Peyer's patch (tissue), 4 donors: ENCODE data around the gene NOX4. TPM values are rescaled to one million over a fixed set of nuclear protein-coding genes. Genes with fewer than 3 reads are reported as not detected.
A peak's percentile ranks its signal among the peaks of the same experiment; 100 is the strongest.
"Not testable (repeated sequence)": the region's sequence is repeated elsewhere in the genome, so short reads cannot be mapped to it uniquely, and the experiment has no call there.

Experiments
- DNase-seq, 3 donors: peaks; one replicate each; pipeline ENCODE4 v3.0.0-alpha.2; 2017 to 2019
- H3K27ac ChIP-seq, 4 donors: fragments of 200-600 bp; sonication (generic); one replicate each; pipeline ENCODE4 v1.5.1; 2016 to 2019
- H3K27me3 ChIP-seq, 2 donors: fragments of 200-600 bp; sonication (generic); one replicate each; pipeline ENCODE4 v1.5.1; 2019
- H3K36me3 ChIP-seq, 3 donors: fragments of 200-600 bp; sonication (generic); one replicate each; pipeline ENCODE4 v1.5.1; 2016 to 2019
- H3K4me1 ChIP-seq, 4 donors: fragments of 200-600 bp; sonication (generic); one replicate each; pipeline ENCODE4 v1.5.1; 2016 to 2019
- H3K4me3 ChIP-seq, 4 donors: fragments of 200-600 bp; sonication (generic); 1 replicate in 3 of 4; 2 replicates in 1 of 4; pipeline ENCODE4 v1.5.1; 2016 to 2019; ENCODE audit warnings: mild to moderate bottlenecking in 1 of 4
- H3K9me3 ChIP-seq, 4 donors: fragments of 200-600 bp; sonication (generic); one replicate each; pipeline ENCODE4 v1.5.1; 2016 to 2019; ENCODE audit warnings: mild to moderate bottlenecking in 1 of 4
- CTCF ChIP-seq, 6 experiments: fragments of 450-650 bp in 4 of 6; fragments of 200-600 bp in 2 of 6; sonication (generic) in 1 of 6; IDR thresholded peaks; one replicate each; pipeline ENCODE4 v1.5.1; 2017 to 2019; ENCODE audit warnings: antibody characterized with exemption in 6 of 6, mild to moderate bottlenecking in 3 of 6, moderate library complexity in 1 of 6
- POLR2A ChIP-seq, 2 donors: fragments of 450-650 bp; IDR thresholded peaks; one replicate each; pipeline ENCODE4 v1.5.1; 2017; ENCODE audit warnings: antibody characterized with exemption in 2 of 2, mild to moderate bottlenecking in 2 of 2, moderate library complexity in 2 of 2
- total RNA-seq, 4 donors: library from RNA; depleted of rRNA; stranded (reverse); fragments of >200 nt; gene quantifications; one replicate each; pipeline ENCODE4 v1.1.0, GENCODE V29; 2016

NOX4 gene
- total RNA-seq, 4 donors from 2014 or later: 0.80 to 2.5 TPM; not detected in 2

- H3K27ac ChIP-seq: not testable (repeated sequence)
These were observed 157.5 kb downstream of the NOX4 start for GRCh38 chr11:89333704-89334103.

GRCh38 chr11:89331940-89332339 lies 159.2 kb downstream of the NOX4 start:
- DNase-seq, H3K9me3 ChIP-seq, H3K4me1 ChIP-seq, H3K36me3 ChIP-seq, H3K27ac ChIP-seq, H3K4me3 ChIP-seq, H3K27me3 ChIP-seq: not testable (repeated sequence)

More at GRCh38 chr11:89333704-89334103, 157.5 kb downstream of the NOX4 start:
- H3K4me1 ChIP-seq, DNase-seq, H3K36me3 ChIP-seq, H3K27me3 ChIP-seq, H3K9me3 ChIP-seq, H3K4me3 ChIP-seq: not testable (repeated sequence)
- TF ChIP-seq CTCF (IDR thresholded peaks at IDR 0.05): peak in 2 of 6 experiments; percentile 22 to 24

- Histone ChIP-seq H3K9me3 (no peaks in the 10 kb centered on the region), H3K36me3 (no peaks in the 10 kb centered on the region), H3K27ac (no peak overlapping the region), H3K4me1 (no peaks in the 10 kb centered on the region), H3K4me3 (no peak overlapping the region), H3K27me3 (no peaks in the 10 kb centered on the region)
- no peak for TF ChIP-seq POLR2A (IDR thresholded peaks at IDR 0.05)
- TF ChIP-seq CTCF (IDR thresholded peaks at IDR 0.05): no peak
- DNase-seq: no peak
These were observed 163.3 kb downstream of the NOX4 start for GRCh38 chr11:89327885-89328284.

DNA sequence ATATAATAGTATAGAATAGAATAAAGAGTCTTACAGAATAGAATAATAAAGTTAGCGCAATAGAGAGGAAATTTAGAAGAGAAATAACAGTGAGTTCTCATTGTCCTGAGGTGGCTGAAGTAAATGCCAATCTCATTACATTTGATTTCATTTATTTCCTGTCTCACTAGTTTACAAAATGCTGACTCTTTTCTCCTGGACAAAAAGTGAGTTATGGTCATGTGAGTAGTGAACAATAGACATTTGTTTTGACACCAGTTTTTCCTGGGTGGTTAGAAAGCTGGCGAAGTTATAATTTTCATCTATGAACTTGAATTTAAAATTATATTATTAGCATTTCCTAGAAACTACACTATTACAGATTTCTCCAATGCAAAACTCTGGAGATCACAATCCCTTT lies 169.8 kb downstream of the NOX4 start:
- Histone ChIP-seq H3K4me3 (no peak overlapping the region), H3K36me3 (no peaks in the 10 kb centered on the region), H3K9me3 (no peaks in the 10 kb centered on the region), H3K4me1 (no peaks in the 10 kb centered on the region), H3K27me3 (no peaks in the 10 kb centered on the region), H3K27ac (no peak overlapping the region)
- TF ChIP-seq POLR2A (IDR thresholded peaks at IDR 0.05) (no peak), CTCF (IDR thresholded peaks at IDR 0.05) (no peak)
- DNase-seq: no peak

DNA sequence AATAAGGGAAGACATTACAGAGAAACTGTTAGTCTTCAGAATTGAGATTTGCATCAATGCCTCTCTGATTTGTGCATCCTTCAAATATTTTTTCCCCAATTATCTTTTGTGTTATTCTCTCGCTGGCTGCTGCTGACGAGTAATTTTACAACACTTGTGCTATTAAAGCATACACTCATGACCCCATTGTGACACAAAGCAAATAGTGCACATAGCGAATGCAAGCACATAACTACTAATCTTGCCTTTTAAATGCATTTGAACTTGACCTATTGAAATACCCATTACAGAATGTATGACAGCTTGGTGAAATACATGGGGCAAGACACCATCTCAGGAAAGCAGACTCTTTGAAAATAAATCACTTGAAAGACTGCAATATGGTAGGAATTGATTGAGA lies 180.6 kb downstream of the NOX4 start:
- not testable (repeated sequence) for H3K9me3 ChIP-seq, DNase-seq, H3K4me3 ChIP-seq, H3K36me3 ChIP-seq, H3K27ac ChIP-seq, H3K27me3 ChIP-seq, H3K4me1 ChIP-seq

DNA sequence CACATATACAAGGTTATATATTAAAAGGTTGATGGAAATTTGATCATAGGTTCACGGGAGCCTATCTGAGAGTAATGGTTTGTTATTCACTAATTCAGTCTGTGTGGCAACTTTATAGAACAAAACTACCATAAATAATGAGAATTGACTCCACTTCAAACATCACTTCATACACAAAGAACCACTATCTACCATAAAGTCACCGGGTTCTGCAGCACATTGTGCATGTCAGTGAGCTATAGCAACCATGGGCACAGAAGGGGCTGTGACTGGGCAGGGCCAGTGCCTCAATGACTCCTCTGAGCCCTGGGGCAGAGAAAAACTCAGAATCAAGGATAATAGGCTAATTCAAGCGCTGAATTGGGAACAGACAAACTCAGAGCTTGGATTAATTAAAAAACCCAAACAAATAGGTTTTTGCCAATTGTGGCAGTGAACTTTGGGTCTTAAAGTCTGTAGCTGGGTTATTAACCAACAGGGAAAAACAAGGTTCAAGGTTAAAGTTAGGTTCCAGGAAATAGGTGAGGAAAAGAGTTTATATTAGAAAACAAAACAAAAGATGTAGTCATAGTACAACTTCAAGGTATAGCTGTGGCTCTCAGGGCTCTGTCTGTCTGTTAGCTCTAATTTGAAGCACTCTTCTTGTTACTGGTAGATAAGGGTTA lies 181.7 kb downstream of the NOX4 start:
- not testable (repeated sequence) for H3K36me3 ChIP-seq, H3K27me3 ChIP-seq, H3K27ac ChIP-seq, H3K4me1 ChIP-seq, H3K9me3 ChIP-seq, H3K4me3 ChIP-seq, DNase-seq

DNA sequence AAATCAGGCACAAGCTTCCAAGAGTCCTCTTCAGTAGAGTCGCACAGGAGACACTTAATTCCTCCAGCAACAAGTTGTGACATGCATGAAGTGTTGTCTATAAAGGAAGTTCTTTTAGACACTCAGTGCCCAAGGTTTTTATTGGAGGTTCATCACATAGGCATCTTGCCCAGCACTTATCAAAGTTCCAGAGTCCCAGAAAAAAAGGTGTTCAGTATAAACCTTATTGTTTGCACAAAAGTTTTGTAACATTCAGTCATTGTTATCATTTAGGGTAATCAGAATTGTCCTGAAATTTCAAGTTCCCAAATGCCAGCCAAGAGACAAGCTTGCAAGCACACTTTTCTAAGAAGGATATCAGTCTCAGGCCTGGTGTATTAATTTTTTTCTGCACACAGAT lies 182.9 kb downstream of the NOX4 start:
- H3K36me3 ChIP-seq, DNase-seq, H3K27me3 ChIP-seq, H3K9me3 ChIP-seq, H3K27ac ChIP-seq, H3K4me3 ChIP-seq, H3K4me1 ChIP-seq: not testable (repeated sequence)

DNA sequence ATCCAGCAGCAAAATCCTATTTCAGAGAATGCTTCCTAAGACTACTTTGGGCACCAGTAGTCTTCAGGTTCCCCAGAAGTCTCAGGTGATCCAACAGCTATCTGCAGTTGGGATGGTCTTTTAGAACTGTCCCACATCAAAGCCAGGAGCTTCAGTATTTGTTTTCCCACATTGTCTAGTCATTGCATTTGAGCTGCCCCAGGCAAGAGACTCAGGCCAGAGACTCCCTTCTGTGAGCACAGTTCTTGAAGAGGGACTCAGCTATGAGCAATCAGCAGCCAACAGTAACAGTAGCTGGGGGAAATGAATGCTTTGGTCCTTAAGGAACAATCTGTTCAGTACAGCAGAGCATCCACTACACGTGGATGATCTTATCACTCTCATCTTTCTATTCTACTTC lies 188.1 kb downstream of the NOX4 start:
- H3K4me1 ChIP-seq, H3K36me3 ChIP-seq, H3K27me3 ChIP-seq, DNase-seq, H3K27ac ChIP-seq, H3K9me3 ChIP-seq, H3K4me3 ChIP-seq: not testable (repeated sequence)

DNA sequence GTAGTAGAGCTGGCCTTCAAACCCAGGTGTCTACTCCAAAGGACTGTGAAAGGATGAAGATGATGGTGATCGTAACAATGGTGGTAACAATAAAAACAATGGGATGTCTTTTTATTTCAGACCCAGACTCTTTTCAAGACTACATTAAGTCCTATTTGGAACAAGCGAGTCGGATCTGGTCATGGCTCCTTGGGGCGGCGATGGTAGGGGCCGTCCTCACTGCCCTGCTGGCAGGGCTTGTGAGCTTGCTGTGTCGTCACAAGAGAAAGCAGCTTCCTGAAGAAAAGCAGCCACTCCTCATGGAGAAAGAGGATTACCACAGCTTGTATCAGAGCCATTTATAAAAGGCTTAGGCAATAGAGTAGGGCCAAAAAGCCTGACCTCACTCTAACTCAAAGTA lies 196.2 kb downstream of the NOX4 start:
- not testable (repeated sequence) for H3K27me3 ChIP-seq, H3K4me1 ChIP-seq, H3K27ac ChIP-seq, DNase-seq, H3K36me3 ChIP-seq, H3K4me3 ChIP-seq, H3K9me3 ChIP-seq
